GM21360 (cell line): ENCODE measurements around the gene ESRRA.
A peak's percentile ranks its signal among the peaks of the same experiment; 100 is the strongest.

Experiments
- ATAC-seq: cut with Tn5 transposase; IDR thresholded peaks from one replicate; pipeline ENCODE4 v1.9.1; 2021; ENCODE audit warnings: mild to moderate bottlenecking, moderate library complexity; ENCODE audit not compliant: unreplicated experiment

ESRRA gene

DNA sequence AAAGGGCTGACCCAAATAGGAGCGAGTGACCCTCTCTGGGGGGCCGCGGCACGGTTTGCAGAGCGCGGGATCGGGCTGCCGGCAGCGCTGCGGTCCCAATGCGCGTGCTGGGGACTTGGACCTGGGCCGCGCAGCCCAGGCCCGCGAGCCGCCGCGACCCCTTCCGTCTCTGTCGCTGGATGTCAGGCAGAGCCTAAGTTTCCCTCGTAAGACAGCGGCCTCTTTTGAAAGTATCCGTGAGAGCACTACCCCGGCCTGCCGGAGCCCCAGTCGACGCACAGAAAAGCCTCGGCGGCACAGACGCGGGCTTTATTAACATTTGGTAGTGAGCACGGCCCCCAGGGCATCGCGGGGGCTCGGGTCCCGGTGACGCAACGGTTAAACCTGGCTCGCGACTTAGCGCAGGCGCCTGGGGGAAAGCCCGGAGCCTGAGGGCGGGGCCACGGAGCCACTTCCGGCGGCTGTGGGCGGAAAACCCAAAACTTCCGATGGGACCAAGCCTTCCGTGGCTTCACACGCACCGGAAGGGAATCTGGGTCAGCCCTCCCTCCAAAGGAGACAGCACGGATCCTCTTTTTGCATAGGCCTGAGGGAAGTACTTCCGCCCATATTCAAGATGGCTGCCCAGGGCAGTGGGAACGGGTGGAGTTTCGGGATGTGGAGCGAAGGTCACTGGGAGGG, 35.6 kb upstream of the ESRRA start:
- ATAC-seq: peak; percentile 51

DNA sequence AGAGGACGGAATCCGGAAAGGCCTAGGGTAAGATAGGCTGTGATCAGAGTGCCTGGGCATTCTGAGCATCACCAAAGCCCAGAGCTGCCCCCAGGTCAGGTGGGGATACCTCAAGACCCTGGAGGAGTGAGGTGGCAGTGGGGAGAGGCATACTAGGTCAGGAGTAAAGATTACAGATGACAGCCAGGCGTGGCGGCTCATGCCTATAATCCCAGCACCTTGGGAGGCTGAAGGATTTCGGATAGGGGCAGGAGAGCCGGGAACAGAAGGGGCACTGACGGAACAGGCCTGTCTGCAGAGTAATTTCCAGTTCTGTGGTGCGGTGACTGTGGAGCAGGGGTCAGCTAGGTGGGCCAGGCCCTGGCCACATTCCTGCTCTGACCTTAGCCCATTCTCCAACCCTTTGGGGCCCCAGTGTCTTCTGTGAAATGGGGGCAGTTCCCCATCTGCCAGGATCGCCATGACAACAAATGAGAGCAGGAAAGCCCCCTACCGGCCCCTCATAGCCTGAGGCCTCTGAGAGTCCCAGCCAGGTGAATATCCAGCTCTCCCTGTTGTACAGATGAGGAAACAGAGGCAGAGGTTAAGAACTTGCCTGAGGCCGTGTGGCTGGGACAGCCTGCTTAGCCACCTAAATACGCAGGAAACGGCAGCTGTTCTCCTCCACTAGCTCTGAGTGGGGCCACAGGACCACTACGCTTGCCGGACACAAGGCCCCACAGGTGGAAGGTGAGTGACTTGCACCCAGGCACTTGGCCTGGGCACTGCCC, 30.1 kb upstream of the ESRRA start:
- ATAC-seq: no peak

DNA sequence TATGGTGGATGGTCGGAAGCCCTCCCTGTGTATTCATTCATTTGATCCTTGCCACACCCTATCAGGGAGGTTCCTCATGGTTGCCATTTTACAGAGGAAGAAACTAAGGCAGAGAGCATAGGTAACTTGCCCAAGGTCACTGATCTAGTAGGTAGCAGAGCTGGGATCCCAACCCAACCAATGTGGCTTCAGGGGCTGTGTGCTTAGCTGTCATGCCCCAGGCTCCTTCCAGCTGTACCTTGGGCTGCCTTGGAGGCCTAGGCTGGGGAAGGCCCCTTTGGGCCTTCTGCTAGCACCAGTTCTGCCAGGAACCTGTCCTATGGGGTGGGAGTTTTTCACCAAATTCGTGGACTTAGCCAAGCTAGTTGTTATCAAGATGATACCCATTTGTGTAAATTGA, 29.5 kb upstream of the ESRRA start:
- ATAC-seq: no peak

DNA sequence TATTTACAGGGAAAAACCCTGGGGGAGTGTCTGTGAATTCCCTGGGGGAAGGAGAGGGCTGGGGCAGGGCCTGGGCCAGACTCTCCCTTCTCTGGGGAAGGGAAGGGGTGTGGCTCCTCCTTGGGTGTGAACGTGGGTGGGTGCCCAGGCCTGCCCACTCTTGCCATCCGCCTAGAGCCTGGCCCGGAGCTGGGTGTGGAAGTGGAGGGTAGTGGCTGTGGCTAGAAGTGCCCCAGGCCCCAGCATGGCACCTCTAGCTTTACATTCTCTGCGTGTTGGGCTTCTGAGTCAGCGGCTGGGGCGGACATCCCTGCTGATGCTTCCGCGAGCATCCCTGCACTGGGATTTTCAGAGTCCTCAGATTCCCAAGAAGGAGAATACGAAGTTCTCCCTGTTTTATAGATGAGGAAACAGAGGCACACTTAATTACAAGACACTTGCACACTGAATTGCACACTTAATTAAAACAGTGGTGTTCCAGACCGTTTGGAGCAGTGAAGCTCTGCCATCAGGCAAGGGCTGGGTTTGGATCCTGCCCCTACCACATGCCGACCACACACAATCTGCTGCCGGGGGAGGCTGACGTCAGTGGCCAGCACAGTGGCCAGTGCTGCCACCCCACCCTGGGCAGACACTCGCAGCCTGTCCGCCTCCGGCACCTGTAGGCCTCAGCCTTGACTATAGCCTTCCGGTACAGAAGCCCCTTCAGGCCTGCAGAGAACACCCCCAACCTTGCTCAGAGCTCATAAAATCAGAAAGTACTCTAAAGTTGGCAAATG, 28.5 kb upstream of the ESRRA start:
- ATAC-seq: no peak

DNA sequence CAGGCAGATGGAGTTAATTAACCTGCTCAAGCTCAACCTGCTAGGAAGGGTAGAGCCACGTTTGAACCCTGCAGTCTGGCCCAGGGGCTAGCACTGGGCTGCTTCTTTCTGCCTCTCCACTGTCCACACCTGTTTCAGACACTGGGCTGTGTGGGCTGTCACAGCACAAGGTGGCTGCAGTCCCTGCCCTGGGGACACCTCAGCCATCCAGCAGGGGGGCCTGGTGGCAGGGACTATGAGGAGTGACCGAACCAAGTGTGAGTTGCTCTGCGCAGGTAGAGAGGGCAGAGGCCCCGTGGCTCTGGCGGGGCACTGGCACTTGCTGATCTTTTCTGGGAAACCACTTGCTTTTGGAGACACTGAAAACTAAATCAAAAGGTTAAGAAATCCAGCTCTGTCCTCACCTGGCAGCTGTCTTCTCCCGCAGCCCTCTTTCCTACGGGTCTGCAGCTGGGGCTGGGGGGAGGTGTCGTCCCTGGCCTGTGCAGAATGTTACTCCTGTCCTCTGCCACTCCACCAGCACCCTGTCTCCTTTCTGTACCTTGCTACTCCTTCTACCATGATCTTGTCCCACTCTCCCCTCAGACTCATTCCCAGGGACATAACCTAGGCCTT, 26.6 kb upstream of the ESRRA start:
- no peak for ATAC-seq

DNA sequence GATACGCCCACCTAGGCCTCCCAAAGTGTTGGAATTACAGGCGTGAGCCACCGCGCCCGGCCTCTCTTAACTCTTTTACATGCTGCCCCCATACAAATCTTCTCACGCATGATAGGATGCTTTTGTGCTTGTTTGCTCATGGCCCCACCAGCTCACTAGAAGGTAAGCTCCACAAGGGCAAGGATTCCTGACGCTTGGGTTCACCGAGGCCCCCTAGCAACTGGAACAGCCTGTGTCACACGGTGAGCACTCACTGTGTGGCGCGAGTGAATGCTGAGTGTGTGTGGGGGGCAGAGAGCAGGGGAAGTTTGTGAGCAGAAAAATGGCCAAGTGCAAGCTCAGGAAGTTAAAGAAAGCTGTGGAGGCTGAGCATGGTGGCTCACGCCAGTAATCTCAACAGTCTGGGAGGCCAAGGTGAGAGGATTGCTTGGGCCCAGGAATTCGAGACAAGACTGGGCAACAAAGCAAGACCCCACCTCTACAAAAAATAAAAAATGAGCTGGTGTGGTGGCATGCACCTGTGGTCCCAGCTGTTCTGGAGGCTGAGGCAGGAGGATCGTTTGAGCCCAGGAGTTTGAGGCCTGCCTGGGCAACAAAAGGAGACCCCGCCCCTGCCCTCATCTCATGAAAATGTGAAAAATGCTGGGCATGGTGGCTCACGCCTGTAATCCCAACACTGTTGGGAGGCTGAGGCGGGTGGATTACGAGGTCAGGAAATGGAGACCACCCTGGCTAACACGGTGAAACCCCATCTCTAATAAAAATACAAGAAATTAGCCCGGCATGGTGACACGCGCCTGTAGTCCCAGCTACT, 23.2 kb upstream of the ESRRA start:
- no peak for ATAC-seq

DNA sequence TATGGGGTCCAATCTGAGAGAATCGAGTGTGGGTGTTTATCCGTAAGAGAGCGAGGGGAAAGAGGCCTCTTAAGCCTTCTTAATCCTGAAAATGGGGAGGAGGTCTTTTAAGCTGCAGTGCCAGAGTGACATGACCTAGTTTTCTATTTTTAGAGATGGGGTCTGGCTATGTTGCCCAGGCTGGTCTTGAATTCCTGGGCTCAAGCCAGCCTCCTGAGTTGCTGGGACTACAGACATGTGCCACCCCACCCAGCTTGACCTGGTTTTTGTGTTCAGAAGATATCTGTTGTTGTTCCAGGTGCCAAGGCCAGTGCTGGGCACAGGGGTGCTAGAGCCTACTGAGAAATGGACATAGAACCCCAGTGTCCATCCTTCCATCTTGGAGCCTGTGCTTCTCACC, 22.2 kb upstream of the ESRRA start:
- ATAC-seq: no peak

DNA sequence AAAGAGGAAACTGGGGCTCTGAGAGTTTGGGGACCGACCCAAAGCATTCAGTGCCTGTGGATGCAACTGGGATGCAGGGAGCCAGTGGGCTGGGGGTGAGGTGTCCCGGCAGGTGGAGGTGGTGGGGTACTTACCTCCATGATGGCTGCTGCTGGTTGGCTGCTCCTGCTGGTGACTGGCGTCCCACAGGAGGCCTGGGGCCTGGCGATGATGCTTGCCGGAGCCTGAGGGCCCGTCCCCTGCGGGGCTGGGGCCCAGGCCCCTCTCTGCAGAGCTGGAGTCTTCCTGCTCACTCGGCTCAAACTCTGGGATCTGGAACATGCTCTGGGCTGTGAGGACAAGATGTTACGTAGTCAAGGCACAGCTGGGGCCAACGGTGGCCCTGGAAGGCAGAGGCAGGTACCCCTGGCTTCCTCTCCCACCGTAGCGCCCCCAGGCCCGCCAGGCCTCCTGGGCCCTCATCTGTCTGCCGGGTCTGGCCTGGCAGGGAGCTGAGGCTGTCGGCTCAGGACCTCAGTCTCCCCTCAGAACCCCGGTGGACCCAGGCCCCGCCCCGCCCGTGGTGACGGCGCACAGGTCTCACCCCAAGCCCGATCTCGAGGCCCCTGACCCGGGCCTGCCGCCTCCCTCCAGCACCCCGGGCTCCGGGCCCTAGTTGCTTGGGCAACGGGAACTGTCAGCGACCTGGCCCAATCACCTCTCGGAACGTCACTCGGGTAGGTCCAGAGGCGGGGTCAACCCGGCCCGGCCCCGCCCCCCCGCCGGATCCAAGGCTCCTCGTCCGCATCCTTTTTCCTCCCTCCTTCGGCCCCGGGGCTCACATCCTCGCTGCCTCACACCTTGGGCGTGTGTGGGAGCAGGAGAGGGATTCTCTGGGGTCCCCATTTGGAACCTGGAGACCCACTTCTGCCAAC, 21.0 kb upstream of the ESRRA start, which contains the start of gene BAD:
Gene BAD, minus strand, starts transcription at position 618 of the 914 bp plus-strand sequence. Its CDS starts 297 bp downstream, at position 321.
- peak; percentile 63 for ATAC-seq

DNA sequence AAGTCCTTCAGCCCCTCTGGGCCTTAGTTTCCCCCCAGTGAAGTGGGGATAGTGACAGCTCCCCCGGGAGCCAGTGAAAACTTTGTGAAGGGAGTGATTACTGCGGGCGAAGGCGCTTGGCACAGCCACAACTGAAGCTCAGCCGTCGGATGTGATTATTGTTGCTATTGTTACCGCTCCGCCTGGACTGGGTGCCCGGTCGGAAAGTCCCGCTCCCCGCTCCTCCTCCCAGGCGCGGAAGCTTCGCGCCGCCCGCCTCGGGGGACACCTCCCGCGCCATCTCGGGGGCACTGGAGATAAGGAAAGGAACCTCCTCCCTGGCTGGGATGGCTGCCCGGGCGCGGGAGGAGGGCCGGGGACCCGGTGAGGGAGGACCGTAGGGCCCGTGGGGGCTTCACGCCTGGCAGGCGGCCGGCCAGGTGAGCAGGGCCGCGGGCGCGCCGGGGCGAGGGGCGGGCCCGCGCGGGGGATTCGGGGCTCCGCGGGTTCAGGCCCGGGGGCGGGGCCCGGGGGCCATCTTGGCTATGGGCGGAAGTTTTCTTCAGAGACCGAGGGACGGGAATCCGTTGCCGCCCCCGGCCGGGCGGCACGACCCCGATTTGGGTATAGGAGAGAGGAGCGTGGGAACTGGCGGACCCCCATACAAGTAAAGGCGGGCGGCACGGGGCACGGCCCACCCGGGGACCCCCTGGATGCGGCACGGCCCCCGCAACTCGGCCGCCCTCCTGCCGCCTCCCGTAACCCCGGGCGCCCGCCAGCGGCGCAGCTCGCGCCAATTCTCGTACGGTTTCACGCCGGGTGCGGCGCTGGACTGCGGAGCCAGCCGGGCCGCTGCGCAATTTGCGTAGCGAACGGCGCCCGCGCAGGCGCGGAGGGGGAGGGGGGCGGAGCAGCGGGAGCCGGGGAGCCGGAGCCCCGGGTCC, 20.1 kb upstream of the ESRRA start, which contains the start of gene GPR137:
Gene GPR137, plus strand, starts transcription at position 887 of the 923 bp plus-strand sequence. CDS start 677 bp downstream, outside the sequence.
- ATAC-seq: peak; percentile 50

DNA sequence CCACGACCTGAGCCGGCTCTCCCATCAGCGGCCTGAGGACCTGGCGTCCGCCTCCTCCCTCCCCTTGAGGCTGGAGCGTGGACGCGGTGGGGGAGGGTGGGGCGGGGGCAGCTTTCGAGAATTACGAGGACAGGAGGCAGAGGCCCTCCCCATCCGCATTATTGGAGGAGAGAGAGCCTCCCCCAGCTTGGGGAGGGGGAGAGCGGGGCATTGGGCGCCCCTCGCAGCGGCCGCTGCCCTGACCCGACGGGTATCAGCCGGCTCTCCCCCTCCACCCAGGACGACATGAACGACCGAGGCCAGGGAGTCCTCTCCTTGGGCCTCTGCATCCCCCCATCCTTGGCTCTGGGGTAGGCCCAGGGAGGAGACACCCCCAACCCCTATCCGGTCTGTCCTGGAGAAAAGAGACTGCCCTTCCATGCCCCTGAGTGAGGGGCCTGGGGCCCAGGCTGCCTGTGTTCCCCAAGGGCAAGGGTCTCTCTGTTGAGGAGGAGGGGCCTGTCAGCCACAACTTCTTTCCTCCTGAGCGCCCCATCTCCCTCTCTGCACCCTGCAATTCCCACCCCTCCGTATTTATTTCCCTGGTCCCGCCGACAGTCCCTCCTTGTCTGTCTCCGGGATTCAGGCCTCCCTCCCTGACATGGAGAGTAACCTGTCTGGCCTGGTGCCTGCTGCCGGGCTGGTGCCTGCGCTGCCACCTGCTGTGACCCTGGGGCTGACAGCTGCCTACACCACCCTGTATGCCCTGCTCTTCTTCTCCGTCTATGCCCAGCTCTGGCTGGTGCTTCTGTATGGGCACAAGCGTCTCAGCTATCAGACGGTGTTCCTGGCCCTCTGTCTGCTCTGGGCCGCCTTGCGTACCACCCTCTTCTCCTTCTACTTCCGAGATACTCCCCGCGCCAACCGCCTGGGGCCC, 19.2 kb upstream of the ESRRA start:
- ATAC-seq: no peak

DNA sequence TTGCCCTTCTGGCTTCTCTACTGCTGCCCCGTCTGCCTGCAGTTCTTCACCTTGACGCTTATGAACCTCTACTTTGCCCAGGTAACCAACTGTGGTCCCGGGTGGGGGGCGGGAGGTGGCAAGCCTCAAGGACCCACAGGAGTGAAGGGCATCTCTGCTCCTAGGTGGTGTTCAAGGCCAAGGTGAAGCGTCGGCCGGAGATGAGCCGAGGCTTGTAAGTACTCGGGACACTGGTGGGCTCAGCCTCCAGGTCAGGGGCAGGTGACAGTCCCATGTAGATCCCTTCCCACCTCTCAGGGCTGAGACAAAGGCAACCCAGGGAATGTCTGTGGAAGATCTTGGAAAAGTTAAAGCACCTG, 18.5 kb upstream of the ESRRA start:
- ATAC-seq: no peak

DNA sequence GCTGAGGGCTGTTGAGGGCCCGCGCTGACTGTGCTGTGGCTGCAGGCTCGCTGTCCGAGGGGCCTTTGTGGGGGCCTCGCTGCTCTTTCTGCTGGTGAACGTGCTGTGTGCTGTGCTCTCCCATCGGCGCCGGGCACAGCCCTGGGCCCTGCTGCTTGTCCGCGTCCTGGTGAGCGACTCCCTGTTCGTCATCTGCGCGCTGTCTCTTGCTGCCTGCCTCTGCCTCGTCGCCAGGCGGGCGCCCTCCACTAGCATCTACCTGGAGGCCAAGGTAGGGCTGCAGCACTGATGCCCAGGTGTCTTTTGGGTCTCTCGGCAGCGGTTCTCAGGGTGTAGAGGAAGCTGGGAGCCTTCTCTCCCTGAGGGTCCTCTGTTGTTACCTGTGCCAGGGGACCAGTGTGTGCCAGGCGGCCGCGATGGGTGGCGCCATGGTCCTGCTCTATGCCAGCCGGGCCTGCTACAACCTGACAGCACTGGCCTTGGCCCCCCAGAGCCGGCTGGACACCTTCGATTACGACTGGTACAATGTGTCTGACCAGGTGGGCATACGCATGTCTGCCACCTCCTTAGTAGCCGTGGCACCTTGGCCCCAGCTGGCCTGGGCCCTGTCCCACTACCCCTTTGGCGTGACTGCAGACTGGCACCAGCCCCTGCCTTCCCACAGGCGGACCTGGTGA, 17.5 kb upstream of the ESRRA start:
- ATAC-seq: no peak

DNA sequence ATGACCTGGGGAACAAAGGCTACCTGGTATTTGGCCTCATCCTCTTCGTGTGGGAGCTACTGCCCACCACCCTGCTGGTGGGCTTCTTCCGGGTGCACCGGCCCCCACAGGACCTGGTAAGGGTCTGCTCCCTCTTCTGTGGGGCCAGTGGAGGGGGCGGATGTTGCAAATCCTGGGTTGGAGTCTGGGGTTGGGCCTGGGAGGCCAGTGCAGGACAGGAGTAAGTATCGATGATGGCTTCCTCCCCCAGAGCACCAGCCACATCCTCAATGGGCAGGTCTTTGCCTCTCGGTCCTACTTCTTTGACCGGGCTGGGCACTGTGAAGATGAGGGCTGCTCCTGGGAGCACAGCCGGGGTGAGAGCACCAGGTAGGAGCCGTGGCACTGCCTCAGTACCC, 17.0 kb upstream of the ESRRA start:
- no peak for ATAC-seq

DNA sequence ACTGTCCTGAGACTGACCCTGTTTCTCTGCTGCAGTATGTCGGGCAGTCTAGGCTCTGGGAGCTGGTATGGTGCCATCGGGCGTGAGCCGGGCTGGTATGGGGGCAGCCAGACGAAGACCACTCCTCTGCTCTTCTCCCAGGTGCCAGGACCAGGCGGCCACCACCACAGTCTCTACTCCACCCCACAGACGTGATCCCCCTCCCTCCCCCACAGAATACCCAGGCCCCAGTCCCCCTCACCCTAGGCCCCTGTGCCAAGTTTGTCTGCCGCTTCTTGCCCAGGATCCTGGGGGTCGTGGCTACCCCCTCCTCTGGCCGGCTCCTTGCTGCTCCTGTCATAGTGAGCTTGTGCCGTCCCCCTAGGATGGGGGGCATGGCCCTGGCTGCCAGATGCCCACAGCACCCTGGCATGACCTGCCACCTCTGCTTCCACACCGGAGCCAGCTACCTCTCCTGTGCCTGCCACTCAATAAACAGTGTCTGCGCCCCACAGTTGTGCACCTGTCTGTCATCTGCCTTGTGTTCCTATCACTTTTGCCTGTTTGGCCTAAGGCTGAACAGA, 16.2 kb upstream of the ESRRA start:
- ATAC-seq: no peak

DNA sequence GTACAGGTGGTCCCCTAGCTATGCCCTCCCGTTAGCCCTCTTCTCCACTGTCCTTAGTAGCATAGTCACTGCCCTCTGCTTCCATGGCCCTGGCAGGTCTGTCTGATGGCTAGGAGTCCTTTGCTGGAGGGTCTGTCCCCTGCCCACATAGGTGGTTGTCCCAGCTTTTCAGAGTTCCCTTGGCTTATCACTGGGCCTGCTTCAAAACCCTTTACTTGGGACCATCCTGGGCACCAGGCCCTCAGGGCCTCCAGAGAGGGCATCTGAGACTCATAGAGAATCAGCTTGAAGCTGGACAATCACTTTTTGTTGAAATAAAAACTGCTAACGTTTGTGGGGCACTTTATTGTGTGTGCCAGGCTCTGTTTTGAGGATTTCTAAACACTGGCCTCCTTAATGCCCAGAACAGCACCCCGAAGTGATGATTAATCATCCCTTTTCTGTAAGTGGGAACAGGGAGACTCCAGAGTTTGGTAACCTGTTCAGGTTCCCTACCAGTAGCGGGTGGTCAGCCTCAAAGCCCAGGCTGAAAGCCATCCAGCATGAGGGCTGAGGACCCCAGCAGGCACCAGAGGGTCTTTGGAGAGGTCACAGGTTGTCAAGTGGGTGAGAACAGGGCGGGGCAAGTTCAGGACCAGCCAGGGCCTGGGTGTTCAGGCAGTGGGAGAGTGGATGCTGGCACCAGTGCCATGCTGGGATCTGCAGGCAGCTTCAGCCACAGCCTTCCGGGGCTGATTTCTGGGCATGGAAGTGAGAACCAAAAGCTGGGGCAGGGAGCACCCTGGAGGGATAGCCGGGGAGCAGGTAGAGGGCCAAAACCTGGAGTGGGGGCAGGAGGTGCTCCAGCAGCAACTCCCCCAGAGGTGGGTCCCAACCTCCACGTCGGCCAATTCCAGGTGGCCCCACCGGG, 14.7 kb upstream of the ESRRA start:
- ATAC-seq: no peak
